ENCODE measurements around the gene SLC7A8. TPM values are rescaled to one million over a fixed set of nuclear protein-coding genes. Genes with fewer than 3 reads are reported as not detected.

Gene SLC7A8
- total and polyA plus RNA-seq, 10 of the 15 experiments (the other 5 are each of a cell fraction or from before 2014, with no cell fraction given), result 0.06 to 0.28 (median 0.21) TPM; not detected in 7

- no peak for TF ChIP-seq IRF5 (IDR thresholded peaks at IDR 0.05; ENCODE audit: borderline replicate concordance)
- TF ChIP-seq PBX3 (IDR thresholded peaks at IDR 0.05; ENCODE audit: insufficient replicate concordance, low read depth, low read length), result no peak
- no peak for TF ChIP-seq E2F8 (IDR thresholded peaks at IDR 0.05; ENCODE audit: low read depth, partially characterized antibody)
- TF ChIP-seq ZNF217 (IDR thresholded peaks at IDR 0.05), result no peak
- TF ChIP-seq SRF (IDR thresholded peaks at IDR 0.05; ENCODE audit: low read depth in 2 of 2, low read length in 2 of 2), result no peak
- no peak for TF ChIP-seq TBL1XR1 (IDR thresholded peaks at IDR 0.05; ENCODE audit: low read depth, low read length)
- no peak for TF ChIP-seq ZBTB4 (CRISPR knock-in tag; IDR thresholded peaks at IDR 0.05)
- TF ChIP-seq TCF7 (IDR thresholded peaks at IDR 0.05; ENCODE audit: borderline replicate concordance), result no peak
- TF ChIP-seq SMARCA5 (IDR thresholded peaks at IDR 0.05), result no peak
Measured at GRCh38 chr14:23181946-23182345, 1.5 kb downstream of the SLC7A8 start (continued).

Data from GM12878 (cell line).